ENCODE measurements around the gene TIMM17B. TPM values are rescaled to one million over a fixed set of nuclear protein-coding genes. Genes with fewer than 3 reads are reported as not detected.

Gene TIMM17B
- total and polyA plus RNA-seq, 2 donors (not counting 1 experiment from before 2014, with no cell fraction given), result 50.0 to 63.9 TPM

GRCh38 chrX:48945517-48946348, 48.2 kb upstream of the TIMM17B start:
- peaks cover 23 to 39% of the 10 kb centered on the region in 2 donors for H3K4me1 ChIP-seq (ENCODE audit: control insufficient read depth in 2 of 2, insufficient read depth in 2 of 2, low read length in 2 of 2)
- no peak overlapping the region for H2AFZ ChIP-seq (ENCODE audit: insufficient read depth, low read depth, low read length, poor library complexity, severe bottlenecking)
- H3K4me3 ChIP-seq (ENCODE audit: control extremely low read depth in 1 of 5, extremely low read depth in 1 of 5, insufficient read depth in 1 of 5, low read depth in 2 of 5, low read length in 4 of 5), result no peak overlapping the region
- H4K20me1 ChIP-seq (ENCODE audit: control insufficient read depth, insufficient read depth, low read length, poor library complexity, severe bottlenecking), result no peaks in the 10 kb centered on the region
- peak; percentile 65 for DNase-seq
- no peak overlapping the region for H3K9ac ChIP-seq (ENCODE audit: low read length)
- H3K9me3 ChIP-seq (ENCODE audit: control extremely low read depth in 1 of 3, control insufficient read depth in 2 of 3, insufficient read depth in 1 of 3, low read length in 2 of 3), result no peaks in the 10 kb centered on the region
- peaks cover 82% of the 10 kb centered on the region for H3K79me2 ChIP-seq (ENCODE audit: control insufficient read depth, insufficient read depth, low read length)
- Mint-ChIP-seq H3K27me3 (no peaks in the 10 kb centered on the region), H3K4me3 (no peak overlapping the region), H3K27ac (peak overlapping the region; percentile 20), H3K4me1 (peaks cover 43% of the 10 kb centered on the region), H3K9me3 (ENCODE audit: insufficient read depth) (no peaks in the 10 kb centered on the region)
- H3K27me3 ChIP-seq (replicated peaks in 1 of 4; ENCODE audit: control extremely low read depth in 1 of 4, control insufficient read depth in 3 of 4, insufficient read depth in 4 of 4, low read length in 3 of 4), result no peaks in the 10 kb centered on the region
- CTCF ChIA-PET, result interaction anchor here (0.6 to 4.5 kb wide), 15 partner anchors 9 to 734 kb away, joined by 3 to 33 read pairs (median 4); partner anchors contain the start of genes HDAC6, KCND1 and SLC35A2
- H3K4me2 ChIP-seq (replicated peaks; ENCODE audit: low read depth, low read length, poor library complexity, severe bottlenecking), result peak overlapping the region; percentile 22
- ATAC-seq (ENCODE audit: low read depth), result peak; percentile 65
- no CpG with 5 or more reads among the region's 8 CpGs for WGBS (ENCODE audit: insufficient coverage)
- POLR2A ChIA-PET, result interaction anchor here (0.7 kb wide), 1 partner anchor 98 kb away, joined by 6 read pairs; the partner anchor contains the start of gene TFE3
- peak; percentile 83 for TF ChIP-seq CTCF (IDR thresholded peaks at IDR 0.05)
- no peak for TF ChIP-seq EZH2 (IDR thresholded peaks at IDR 0.05; ENCODE audit: borderline replicate concordance, insufficient read depth, low read depth, low read length, poor library complexity, severe bottlenecking)
- peaks cover 0 to 16% of the 10 kb centered on the region in 2 experiments for H3K36me3 ChIP-seq (replicated peaks in 1 of 2; ENCODE audit: control extremely low read depth in 1 of 2, control insufficient read depth in 1 of 2, extremely low read depth in 1 of 2, insufficient read depth in 2 of 2, low read length in 1 of 2)
- no peak overlapping the region for H3K27ac ChIP-seq (ENCODE audit: low read length in 2 of 2)
- intact Hi-C loops (cut with micrococcal nuclease), result loop anchor here (1.0 kb wide), 2 partner anchors 28 to 297 kb away; no protein-coding TSS in a partner anchor

DNA sequence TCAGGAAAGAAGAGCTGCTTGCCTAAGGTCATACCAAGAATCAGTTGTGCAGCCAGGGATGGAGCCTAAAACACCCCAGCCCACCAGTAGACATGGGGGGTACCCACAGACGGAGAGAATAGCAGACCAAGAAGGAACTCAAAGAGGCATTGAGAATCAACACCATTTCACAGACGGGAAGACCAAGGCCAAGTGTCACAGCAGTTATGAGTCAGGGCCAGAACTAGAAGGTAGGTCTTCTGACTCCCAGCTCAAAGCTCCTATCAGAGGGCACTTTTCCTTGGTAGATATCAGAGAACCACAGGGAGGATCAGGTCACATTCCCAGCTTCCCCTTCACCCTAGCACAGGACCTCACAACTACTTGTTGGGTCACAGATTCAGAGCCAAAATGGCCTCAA, 45.3 kb upstream of the TIMM17B start:
- intact Hi-C loops (cut with micrococcal nuclease), result no loop called here
- Mint-ChIP-seq H3K9me3 (ENCODE audit: insufficient read depth) (no peaks in the 10 kb centered on the region), H3K27me3 (no peaks in the 10 kb centered on the region), H3K4me1 (peaks cover 66% of the 10 kb centered on the region), H3K27ac (peak overlapping the region; percentile 72), H3K4me3 (peak overlapping the region; percentile 34)
- Histone ChIP-seq H3K9ac (ENCODE audit: low read length) (no peak overlapping the region), H4K20me1 (ENCODE audit: control insufficient read depth, insufficient read depth, low read length, poor library complexity, severe bottlenecking) (no peaks in the 10 kb centered on the region), H3K4me1 (ENCODE audit: control insufficient read depth in 2 of 2, insufficient read depth in 2 of 2, low read length in 2 of 2) (peaks cover 51 to 67% of the 10 kb centered on the region in 2 donors), H3K27ac (ENCODE audit: low read length in 2 of 2) (peak overlapping the region in 1 of 2 donors; percentile 43), H3K4me2 (replicated peaks; ENCODE audit: low read depth, low read length, poor library complexity, severe bottlenecking) (no peak overlapping the region), H3K4me3 (ENCODE audit: control extremely low read depth in 1 of 5, extremely low read depth in 1 of 5, insufficient read depth in 1 of 5, low read depth in 2 of 5, low read length in 4 of 5) (no peak overlapping the region), H2AFZ (ENCODE audit: insufficient read depth, low read depth, low read length, poor library complexity, severe bottlenecking) (no peak overlapping the region), H3K79me2 (ENCODE audit: control insufficient read depth, insufficient read depth, low read length) (peaks cover 75% of the 10 kb centered on the region), H3K36me3 (replicated peaks in 1 of 2; ENCODE audit: control extremely low read depth in 1 of 2, control insufficient read depth in 1 of 2, extremely low read depth in 1 of 2, insufficient read depth in 2 of 2, low read length in 1 of 2) (peaks cover 0 to 20% of the 10 kb centered on the region in 2 experiments), H3K27me3 (replicated peaks in 1 of 4; ENCODE audit: control extremely low read depth in 1 of 4, control insufficient read depth in 3 of 4, insufficient read depth in 4 of 4, low read length in 3 of 4) (no peaks in the 10 kb centered on the region), H3K9me3 (ENCODE audit: control extremely low read depth in 1 of 3, control insufficient read depth in 2 of 3, insufficient read depth in 1 of 3, low read length in 2 of 3) (no peaks in the 10 kb centered on the region)
- DNase-seq (no peak), ATAC-seq (ENCODE audit: low read depth) (no peak)
- no CpG with 5 or more reads among the region's 2 CpGs for WGBS (ENCODE audit: insufficient coverage)
- CTCF ChIA-PET, result interaction anchor here (0.7 to 1.2 kb wide), 3 partner anchors 23 to 294 kb away, joined by 3 to 5 read pairs (median 3); partner anchors contain the start of gene HDAC6
- TF ChIP-seq EZH2 (IDR thresholded peaks at IDR 0.05; ENCODE audit: borderline replicate concordance, insufficient read depth, low read depth, low read length, poor library complexity, severe bottlenecking) (no peak), CTCF (IDR thresholded peaks at IDR 0.05) (no peak)
- POLR2A ChIA-PET, result no interaction called here

All from B cell (primary cell).